Amygdala (tissue), 56 donors: ENCODE measurements around the gene TMEM108.

Source experiments
- DNase-seq, 56 donors: peaks; one replicate each; lab custom pipeline; 2025; lab: John Stamatoyannopoulos, UW

TMEM108 gene

DNA sequence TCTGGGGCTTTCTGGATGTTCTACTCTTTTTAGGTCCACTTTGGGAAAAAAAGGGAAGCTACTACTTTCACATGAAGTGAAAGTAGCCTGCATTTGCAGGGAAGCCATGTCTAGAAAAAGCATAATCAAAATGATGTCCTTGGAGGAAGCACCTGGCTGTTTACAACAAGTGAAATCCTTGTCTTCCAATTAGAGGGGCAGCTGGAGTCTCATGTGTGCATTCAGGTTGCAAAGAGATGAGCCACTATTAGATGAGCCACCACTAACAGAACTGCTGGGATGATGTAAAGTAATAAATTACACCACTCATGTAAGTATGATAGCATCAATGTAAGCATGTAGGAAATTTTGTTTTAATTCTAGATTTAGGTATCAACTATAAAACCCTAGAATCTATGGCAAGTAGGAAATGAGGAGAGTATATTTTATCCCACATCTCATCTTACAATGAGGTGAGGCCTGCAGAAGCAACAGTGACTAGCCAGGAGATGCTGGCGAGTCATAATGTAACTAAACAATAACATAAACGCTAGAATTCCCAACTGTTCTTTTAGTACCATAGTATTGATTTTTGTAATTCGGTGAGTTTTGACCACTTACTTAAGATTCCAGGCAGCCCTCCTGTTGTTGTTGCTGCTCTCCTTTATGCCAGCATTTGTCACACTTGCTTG is 75.9 kb downstream of the TMEM108 start:
- no peak for DNase-seq

DNA sequence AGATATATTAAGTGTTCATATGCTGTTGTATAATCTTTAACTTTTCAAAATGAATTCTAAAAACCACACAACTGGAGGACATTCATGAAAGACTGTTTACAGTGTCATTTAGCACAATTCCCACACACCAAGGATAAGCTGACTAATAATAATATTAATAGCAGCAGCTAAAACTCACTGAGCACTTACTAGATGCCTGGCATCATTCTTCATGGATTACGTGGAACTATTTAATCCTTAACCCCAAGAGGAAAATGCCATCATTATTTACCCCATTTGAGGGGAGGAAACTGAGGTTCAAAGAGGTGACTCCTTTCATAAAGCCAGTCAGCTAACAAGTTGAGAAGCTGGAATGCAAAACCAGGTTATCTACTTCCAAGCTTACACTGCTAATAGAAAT is 77.0 kb downstream of the TMEM108 start:
- no peak for DNase-seq

DNA sequence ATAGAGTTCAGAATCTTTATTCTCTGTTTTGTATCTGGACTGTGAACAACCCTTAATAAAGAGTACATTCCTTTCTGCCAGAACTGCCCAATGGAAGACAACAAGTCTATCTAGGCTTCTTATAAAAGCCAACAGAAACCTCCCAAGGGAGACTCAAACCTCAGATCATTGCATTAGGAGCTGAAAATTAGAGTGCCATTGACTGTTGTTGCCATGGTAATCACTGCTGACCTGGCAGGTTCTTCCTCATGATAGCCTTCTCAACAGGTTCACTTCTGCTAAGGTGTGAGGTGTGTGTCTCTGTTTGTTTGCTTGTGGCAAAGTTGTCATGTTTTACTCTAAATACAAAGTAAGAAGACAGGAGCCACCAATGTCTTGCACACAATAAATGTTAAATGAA is 79.2 kb downstream of the TMEM108 start:
- no peak for DNase-seq

DNA sequence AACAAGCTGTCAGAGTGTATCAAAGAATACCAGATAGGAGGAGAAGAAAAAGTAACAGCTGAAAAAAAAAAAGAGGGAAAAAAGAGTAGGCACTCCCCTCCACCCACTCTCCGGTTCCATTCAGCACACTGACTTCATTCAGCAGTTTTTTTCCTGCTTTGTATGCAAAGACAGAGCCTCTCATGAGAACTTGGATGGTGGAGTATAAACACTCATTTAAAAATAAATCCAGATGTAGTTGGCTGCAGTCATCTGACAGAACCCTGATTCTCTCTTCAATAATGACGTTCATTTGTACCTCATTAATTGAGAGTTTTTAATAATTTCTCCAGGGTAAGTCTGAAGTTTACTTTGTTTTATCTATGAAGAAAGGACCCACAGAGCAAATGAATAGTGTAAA is 81.0 kb downstream of the TMEM108 start:
- DNase-seq = peak in 5 of 56 donors; percentile 2 to 30 (median 4)

DNA sequence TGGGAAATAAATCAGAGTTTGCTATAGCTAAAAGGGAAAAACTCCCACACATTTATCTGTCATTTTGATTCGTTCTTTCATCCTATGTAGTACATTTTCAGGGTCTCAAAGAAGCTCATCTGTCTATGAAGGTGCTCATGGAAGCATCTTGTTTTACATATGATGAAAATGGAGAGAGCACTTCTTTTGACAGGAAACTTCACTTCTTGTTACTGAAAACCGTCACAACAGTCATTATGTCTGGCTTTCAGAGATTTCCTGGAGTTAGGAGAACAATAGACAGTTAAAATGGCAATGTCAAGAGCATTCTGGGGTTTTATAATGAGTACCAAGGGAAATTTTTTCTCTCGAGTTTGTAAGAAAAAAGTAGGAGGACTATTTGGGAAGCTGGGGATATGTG is 83.3 kb downstream of the TMEM108 start:
- no peak for DNase-seq

DNA sequence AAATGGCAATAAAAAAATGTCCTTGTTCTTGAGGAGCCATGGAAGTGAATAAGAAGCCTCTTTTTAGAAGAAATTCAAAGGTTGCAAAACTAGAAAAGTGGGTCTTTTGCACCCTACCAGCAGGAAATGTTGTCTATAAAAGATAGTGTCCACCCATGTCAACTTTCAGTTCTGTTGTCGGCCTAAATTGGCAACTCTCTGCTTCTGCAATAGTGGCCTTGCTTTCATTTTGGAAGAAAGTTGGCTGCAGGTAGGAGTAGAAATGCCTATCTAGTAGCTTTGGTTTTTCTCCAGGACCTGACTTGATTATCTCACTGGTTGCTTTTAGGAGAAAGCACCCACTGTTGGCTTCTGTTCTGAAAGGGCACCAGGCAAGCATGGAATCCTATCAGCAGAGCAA is 85.4 kb downstream of the TMEM108 start:
- no peak for DNase-seq

DNA sequence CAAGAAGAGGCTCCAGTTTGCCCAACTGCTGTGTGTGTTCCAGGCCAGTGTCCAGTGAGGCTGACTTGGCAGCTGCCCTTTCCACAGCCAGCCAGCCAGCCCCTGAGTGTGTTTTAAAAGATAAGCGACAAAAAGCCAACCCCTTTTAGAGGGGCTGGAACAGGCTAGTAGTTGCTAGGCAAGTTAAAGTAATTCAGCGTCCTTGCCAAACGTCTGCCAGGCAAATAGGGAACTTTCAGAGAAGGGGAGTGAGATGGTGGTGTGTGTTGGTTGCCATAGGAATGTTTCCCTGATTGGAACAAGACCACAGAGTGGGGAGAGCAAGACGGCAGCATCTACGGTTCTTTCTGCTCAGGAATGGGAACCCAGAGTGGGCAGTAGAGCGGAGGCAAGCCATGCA is 86.3 kb downstream of the TMEM108 start:
- peak in 53 of 56 donors; percentile 13 to 83 (median 55) for DNase-seq

DNA sequence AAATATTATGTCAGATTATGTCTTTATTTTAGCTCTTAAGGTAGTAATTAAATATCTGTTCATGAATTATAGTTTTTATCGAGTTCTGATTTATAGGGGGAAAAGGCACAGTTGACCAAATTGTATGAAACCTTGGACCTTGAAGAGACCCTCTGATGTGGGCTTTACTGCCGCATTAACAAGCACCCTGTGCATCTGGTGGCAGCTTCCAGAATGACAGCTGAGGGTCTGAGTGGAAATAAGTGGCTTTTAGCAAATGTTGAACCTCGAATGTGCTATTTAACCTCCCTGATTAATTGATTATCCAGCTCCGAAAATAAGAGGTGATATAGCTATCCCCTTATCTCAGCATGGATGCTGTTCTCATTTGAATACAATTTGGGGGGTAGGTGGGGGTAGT is 87.0 kb downstream of the TMEM108 start:
- DNase-seq = no peak

DNA sequence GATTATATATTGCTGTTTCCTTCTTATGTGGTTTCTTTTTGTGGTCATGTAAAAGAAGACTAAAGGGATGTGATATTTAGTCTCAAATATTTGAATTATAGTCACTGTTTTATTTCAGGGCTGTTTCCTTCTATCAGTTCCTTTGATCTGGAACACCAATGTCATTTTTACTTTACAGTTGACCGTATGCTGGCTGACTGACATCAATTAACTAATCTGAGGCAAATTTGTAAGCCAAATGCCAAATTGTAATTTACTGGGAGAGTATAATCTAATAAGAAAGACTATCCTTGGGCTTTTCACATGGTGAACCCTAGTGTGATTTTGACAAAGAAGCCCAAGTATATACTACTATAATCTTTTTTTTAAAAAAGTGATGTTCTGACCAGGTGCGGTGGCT is 87.6 kb downstream of the TMEM108 start:
- DNase-seq = no peak

DNA sequence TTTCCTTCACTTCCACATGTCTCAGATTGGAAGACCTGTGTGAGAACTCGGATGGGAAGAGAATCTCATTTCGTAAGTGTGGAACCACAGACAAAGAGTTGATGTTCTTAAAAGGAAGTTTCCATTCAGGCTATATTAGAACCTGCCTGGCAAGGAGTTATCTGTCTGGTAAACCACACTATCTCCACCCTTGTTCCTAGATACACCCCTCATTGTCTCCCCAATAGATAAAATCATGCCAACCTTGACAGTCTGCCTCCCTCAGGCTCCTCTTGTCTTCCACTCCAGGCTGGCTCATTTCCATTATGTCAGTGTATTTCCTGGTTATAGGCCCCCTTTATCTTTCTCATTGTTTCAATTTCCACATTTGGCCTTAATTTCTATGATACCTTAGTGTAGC is 89.2 kb downstream of the TMEM108 start:
- DNase-seq = no peak

DNA sequence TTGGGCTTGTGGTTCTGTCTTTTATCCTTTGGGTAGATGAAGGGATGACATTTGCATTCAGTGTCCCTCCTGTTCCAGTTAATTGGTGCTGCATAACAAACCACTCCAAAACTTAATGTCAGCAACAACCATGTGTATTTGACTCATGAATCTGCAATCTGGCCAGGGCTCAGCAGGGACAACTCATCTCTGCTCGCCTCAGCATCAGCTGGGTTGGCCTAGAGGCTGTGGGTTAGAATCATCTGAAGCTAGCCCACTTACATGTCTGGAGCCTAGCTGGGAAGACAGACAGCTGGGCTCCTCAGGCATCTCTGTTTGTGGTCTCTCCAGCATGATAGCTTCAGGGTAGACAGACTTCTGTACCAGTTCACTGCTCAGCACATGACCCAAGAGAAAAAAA is 92.0 kb downstream of the TMEM108 start:
- DNase-seq = no peak

DNA sequence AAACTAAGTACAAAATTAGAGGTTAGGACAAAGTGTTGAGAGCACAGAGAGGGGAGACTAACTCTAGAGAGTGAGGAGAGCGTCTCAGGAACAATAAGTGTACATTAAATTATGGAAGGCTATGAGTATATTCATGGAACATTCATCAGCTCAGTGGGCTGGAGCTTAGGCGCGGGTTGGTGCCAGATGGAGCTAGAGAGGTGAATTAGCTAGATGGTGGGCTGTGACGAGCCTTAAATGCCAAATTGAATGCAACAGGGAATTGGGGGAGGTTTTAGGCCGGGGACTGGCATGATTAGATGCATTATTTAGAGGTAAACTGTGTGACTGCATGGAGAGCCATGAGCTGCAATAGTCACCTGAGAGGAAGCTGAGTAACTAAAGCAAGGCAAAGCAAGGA is 97.1 kb downstream of the TMEM108 start:
- DNase-seq = peak in 3 of 56 donors; percentile 5 to 25 (median 14)

DNA sequence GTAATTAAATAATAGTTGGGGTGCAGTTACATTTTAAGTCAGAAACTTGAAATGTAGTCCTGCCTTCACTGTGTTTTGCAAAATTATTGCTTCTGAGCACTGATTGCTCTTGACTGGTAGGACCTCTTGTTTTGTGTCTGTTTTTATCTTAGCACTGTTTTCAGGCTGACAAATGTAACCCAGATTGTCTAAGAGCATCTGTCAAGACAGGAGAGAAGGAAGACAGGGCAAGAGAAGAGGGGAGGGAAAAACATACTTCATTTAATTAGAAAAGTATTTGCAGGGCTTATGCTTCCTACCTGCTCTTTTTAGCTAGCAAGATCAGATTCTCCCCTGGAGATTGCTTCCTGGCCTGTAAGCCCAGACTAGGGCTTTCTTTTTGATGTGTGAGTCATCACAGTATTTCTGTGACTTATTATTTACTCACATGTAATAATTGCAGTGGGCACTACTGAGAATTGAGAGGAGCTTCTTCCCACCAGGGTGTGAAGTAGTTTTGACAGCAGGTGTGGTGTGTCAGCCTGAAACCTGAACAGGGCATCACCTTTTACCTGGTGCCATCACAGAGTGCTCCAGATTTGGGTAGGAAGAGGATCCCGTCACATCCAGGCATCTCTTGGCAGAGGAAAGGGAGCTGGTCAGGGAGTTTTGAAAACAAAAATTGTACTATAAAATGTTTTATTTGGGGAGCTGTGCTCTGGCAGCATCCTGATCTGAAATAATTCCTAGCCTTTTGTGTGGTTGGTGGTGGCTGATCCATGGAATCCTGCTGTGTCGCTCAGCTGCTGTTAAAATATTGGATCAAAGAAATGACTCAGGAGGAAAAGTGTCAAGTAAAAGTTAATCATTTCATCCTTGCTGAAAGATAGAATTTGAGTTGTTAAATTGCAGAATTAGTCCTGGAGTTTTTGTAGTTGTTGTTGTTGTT is 98.2 kb downstream of the TMEM108 start:
- DNase-seq = no peak

DNA sequence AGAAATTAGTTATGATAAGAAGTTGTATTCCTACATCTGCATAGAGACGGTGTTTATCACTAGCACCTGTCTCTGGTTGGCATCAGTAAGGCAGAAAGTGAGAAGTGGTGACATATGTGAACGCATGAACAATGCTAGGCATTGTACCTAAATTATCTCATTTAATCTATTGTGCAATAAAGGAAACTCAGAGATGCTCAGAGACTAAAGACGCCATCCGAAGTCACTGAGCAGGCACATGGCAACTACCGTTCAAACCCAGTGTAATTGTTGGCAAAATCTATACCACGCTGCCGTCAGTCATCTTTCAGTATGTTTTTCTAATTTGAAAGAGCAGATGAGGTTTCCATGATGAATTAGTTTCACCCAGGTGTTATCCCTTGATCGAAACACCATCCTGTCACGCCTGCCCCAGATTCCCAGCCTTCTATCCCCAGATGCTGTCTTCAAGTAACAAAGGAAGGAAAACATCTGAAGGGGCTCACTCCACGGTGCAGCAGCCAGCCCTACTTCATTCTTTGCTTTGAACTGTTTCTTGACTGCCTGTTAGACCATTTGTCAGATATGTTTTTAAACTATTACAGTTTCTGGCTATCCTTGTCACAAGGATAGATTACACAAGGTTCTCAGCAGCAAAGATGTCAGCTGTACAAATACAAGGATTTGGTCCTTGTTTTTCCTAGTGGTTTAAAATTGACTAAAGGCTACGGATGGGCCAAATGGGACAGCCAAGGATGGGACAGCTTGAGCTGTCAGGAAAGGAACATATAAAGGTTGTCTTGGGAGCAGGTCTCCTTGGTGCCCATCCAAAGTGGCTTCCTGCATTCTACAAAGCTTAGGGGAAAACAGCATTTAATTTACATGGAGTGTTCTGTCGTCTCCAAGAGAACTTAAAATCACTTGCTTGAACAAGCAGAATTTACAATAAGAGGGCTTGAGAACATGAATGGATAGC is 99.1 kb downstream of the TMEM108 start:
- no peak for DNase-seq

DNA sequence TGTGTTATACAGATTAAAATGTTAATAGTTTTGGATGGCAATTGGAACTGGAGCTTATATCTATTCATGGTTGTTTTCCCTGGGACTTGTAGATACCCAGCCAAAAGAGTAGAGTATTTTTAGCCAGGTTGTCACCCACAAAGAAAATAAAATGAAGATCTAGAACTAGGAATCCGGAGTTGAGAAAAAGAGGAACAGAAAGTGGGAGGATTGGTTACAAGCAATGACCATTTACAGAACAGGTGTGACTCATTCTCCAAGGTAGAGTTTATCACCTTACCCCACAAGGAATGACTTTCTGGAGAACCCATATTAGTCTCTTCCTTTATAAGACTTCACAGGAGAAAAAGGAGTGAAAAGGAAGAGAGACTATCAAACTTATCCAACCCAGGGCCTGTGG is 99.8 kb downstream of the TMEM108 start:
- no peak for DNase-seq

DNA sequence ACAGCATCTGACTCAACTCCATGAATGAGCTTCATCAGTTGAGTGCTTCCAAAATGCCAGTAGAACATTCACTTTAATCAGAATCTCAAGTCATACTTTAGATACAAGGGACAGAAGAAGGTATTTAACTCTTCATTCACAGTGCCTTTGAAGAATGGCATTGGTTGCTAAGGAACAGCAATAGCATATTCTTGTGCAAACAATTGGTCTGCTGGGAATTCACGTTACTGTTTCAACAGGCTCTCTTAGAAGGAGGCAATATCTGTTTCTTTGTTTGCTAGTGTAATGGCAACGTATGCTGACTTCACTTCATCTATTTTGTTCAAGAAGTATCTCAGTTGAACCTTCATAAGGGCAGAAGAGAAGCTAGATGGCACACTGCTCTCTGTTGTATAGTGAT is 113.9 kb downstream of the TMEM108 start:
- DNase-seq = no peak

DNA sequence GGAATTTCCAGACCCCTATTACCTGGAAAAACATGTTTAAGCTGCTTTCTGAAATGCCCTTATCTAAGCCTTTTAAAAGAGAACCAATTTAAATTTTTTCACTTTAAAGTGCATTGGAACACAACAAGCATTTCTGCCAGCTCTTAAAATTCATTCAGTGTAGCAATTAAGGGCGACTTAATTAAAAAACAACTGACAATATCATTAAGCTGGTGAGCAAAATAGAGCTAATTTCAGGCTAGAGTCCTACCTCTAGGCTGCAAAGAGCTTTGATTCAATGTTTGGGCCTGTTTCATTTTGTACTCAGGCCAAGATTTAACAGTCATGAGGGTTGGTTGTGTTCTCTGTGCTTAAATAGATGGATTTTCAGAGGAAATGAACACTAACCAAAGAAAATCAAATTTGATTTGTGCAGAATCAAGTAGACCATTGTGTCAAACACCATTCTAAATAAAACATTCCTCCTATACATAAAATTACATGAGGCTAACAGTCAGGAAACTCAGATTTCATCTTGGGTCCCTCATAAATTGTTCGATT is 114.6 kb downstream of the TMEM108 start:
- DNase-seq = no peak

DNA sequence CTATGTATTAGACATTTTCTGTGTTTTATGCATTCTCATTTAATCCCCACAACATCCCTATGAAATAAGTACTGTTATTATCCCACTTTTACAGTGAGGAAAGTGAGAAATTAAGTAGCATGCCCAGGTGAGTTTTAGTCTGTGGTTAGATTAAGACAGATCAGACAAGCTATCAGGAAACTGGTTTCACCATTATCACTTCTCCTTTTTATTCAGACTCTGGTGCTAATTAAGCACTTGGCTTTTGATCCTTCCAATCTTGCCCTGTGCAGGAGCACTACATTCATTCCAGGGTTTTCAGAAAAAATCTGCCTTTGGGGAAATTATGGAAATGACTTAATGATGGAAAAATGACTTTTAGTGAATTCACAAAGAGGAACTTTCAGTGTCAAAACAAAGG is 115.2 kb downstream of the TMEM108 start:
- DNase-seq = no peak

DNA sequence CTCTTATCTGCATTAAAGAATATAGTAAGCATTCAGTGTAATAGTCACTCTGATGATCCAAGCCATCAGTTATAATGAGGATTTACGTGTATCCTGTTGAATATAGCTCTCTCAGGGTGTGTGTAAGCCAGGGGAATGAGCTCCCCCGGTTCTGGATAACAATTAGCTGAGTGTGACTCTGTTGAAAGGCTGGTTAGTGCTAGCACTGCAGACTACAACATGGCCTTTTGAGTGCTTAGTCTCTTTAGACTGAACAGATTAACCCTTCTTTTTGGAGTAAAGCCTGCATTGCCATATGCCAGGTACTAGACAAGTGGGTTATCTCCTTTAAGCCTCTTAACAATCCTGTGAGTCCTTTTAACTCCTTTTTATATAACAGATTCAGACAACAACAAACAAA is 119.5 kb downstream of the TMEM108 start:
- no peak for DNase-seq

DNA sequence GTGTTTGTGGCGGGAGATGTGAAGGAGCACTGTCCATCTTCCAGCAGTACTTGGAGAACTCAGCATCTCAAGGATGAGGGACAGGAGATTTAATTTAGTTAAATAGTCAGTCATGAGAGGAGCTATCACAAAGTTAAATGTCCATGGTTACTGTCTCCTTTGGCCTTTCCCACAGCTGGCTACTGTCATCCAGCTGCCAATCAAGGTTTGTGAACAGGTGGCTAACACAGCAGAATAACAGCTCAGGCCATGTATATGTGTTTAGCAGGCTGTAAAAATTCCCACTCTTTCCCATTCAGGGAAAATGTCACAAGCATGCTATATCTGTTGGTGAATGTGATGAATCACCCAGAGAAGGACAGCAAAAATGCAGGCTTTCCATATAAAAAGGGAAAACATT is 120.5 kb downstream of the TMEM108 start:
- DNase-seq = no peak
